Raji (cell line): ENCODE measurements around the gene ITGA1.

Experiments
- POLR2A ChIP-seq: IDR thresholded peaks from 2 replicates; pipeline ENCODE4 v1.6.1; 2011; ENCODE audit warnings: low read depth, low read length, control low read depth; ENCODE audit not compliant: insufficient read depth

The ITGA1 gene

DNA sequence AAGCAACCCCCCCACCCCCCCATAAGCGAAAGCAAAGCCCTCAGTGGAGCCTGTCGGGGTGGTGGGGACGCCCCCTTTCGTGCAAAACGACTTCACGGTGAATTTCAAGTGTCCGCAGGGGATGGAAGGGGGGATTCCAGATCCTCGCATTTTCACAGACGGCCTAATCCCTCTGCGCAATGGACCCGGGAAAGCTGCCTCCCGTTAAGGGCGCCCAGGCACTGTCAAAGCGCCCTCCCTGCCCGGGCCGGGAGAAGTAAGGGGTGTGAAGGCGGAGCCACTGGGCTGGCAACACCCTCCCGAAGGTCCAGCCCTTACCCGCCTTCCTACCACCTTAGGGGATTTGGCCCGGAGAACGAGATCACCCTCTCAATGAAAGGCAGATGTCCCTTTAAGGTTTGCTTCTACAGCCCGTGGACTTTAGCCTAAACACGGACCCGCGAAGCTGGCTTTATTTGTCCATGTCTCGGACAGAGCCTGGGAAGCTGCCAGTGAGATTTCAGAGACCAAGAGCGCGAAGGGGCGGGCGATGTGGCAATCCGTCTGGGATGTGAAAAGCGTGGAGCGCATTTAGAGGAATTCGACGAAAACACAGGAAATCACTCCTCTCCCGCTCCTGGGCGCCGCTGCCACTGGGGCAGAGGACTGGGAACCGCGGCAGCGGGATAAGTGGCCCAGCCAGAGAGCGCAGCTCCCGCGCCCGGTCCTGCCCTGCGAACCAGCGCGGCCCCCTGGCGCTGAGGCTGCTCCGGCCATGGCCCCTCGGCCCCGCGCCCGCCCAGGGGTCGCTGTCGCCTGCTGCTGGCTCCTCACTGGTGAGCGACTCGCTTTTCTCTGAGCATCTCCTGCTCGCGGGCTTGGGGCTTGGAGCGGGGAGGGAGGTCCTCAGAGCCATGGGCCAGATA, at the start of gene ITGA1, which contains the start of gene PELO:
ITGA1 (plus strand) TSS at position 317 of the 905 bp plus-strand sequence; CDS start at position 755, 438 bp downstream.
PELO (plus strand) TSS at position 317 of the 905 bp plus-strand sequence. CDS start 12,479 bp downstream, outside the sequence.
- no peak for TF ChIP-seq POLR2A

DNA sequence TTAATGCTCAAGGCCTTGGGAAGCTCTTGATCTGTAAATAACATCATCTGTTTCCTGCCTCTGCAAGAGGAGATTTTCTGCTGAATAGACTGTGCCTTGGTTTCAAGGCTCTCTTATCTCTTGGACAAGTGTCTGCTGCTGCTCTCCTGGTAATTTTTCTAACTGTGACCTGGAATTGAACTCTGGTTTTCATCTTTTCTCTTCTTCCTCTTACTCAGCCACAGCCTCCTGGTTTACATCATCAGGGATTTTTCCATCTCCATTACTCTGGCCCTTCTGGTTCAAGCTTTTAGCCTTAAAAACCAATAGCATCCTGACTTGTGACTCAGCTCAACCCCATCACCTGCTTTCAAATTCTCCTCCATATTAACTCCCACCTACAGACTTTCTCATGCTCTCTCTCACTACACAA, 49.6 kb upstream of the ITGA1 start:
- TF ChIP-seq POLR2A = no peak

DNA sequence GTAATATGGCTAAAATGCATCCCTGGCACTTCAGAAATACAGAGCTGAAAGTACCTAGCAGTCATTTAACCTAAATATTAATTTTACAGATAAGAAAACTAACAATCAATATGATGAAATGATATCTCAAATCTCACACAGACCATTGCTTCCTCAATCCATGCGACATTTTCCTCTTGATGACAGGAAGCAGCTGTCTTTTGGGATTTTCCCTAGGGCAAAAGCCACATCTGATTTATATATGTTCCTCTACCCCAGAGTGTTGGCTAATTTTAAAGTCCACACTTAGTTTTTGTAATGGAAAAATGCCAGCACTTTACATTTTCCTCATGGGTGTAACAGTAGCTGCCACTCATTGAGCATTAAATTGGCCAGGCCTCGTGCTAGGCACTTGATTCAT, 47.7 kb upstream of the ITGA1 start:
- TF ChIP-seq POLR2A = no peak

DNA sequence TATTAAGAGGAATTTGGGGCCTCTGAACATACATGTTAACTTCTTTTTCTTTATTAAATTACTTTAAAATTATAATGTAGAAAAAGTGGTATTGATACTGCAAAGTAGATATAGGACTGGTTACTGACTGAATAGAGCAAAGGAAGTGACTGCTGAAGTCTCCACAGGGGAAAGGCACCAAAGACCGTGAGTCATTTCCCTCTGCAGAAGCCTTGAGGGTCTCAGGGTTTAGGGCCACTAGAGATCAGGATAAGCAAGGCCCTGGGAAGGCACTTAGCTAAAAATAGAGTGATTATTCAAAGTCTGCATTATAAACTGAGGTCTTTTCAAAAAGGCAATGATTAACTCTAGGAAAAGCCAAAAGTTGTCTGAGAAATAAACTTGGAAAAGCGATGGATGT, 44.7 kb upstream of the ITGA1 start:
- TF ChIP-seq POLR2A = no peak

DNA sequence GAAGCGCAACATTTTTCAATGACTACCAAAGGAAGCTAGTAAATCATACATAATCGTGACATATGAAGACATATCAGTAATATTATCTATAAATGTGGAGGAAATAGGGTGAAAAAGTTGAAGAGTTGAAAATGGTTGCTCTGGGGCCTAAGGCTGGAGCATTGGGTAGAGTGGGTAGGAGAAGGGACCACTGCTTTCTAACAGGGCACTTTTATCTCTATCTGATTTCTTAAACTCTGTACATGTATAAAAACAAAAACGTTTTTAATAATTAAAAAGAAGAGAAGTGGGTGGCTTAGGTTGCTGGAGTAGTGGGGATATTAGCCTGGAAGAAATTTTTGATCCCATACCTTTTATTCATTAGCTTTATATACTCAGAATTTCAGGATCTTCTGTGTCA, 44.2 kb upstream of the ITGA1 start:
- no peak for TF ChIP-seq POLR2A

DNA sequence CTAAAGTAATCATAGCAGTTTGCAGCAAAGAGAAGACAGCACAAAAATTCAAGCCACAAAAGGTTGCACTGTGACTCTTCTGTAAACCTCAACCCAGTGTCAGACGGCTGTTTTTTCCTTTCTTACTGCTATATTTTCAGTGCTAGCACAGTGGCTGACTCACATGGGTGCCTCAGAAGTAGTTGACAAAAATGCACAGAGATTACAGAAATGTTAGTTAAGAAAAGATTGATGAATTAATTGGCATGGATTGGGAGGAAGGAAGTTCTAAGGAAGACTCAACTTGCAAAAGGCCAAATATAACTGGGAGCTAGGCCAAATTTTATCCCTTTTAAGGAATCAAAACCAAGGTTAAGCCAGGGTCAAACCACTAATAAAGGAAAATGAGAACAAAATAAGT, 43.7 kb upstream of the ITGA1 start:
- no peak for TF ChIP-seq POLR2A

DNA sequence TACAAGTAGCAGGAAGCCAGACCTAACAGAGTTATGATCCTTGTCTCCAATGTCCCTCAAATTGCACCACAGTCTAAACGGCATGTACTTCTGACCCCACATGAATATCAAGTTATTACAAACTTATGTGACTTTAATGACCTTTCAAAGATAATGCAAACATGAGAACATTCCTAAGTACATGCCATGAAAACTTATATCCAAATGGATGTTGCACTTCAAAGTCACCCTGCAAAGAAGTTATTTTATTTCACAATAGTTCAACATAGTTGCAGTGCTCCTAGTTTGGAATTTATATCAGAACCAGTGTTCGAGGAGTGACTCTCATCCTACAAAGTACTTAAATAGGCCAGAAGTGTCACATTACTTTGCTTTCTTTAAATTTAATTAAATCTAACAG, 41.2 kb upstream of the ITGA1 start:
- no peak for TF ChIP-seq POLR2A

DNA sequence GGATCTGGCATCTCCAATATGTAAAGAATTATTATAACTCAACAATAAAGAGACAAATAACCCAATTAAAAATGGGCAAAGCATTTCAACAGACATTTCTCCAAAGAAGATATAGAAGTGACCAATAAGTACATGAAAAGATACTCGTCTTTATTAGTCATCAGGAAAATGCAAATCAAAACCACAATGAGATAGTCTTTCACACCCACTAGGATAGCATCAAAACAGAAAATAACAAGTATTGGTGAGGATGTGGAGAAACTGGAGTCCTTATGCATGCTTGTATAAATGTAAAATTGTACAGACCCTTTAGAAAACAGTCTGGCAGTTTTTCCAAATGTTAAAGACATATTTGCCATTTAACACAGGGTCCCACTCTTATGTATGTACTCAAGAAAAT, 39.1 kb upstream of the ITGA1 start:
- TF ChIP-seq POLR2A = no peak

DNA sequence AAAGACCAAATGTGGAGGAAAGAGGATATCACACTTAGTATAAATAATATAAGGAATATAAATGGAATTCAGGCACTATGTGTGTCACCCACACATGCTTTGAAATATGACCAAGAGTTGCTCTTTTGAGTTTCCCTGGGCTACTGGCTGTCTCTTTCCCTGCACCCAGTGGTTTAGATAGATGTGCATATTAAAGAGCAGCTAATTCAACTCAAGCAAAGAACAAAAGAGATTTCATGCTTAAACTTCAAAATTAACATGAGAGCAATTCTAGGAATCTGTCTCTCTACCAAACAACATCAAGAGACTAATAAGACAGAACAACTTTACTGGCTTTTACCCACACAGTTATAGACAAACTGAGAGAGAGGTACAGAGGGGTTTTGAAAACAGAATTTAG, 38.0 kb upstream of the ITGA1 start:
- TF ChIP-seq POLR2A = no peak

DNA sequence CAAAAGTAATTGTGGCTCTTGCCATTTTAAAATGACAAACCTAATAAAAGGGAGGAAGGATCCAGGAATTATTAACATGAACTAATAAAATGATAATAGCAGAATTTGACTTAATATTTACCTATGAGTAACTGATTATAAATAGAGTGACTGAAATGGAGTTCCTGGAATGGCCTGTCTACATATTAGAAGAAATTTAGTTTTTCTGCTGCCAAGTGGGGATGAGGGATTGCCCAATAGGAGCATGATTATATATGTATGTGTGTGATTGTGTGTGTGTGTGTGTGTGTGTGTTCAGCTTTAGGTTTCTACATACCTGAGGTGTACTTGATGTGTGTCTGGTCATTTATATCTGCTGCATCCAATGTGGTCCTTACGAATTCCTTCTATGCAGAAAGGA, 36.6 kb upstream of the ITGA1 start:
- no peak for TF ChIP-seq POLR2A

DNA sequence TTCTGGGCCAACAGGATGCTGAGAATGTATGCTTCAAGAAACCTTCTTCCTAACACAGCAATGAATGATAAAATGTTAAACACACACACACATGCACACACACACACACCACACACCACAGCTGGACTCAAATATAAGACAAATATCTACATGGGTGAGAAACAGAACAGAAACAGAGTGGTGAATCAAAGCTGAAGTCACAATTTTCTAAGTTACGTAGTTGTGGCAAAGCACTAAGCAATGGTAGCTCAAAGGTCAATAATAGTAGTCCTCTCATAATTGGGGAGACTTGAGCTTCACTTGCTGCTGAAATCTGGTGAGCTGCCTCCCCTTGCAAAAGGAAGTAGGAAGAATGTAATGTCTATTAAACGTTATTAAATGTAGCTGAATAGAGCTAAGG, 33.7 kb upstream of the ITGA1 start:
- TF ChIP-seq POLR2A = no peak

DNA sequence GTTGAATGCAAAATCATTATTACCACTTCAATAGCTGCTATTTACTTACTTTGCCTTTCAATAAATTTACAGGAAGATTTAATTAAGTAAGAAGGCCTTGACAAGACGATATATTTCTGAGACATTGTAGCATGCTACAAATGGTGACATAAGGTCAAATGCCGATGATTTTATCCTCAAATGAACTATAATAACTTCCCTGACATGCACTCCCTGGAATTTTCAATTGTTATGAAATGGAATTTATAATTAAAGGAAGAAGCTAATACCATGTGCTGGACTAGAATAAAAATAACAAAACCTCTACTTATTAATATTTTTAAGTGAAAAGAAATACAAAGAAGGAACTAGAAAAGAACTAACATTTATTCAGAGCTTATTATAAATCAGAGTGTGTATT, 30.2 kb upstream of the ITGA1 start:
- no peak for TF ChIP-seq POLR2A

DNA sequence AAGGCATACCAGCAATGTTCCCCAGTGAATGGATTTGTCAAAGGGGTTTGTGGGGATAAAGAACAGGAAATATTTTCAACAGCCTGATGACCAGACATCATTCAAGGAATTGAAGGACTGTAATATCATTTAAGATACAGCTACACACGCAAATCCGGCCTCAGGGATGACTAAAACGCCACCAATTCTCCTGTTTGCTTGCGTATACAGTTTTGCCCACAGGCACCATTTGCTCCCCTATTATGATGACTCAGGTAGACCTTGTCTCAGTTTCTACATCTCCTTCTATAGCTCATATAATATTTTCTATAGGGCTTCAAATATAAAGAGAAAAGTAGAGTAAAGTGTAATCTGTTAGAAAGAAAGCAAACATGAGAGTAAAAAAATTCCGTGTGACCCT, 29.7 kb upstream of the ITGA1 start:
- TF ChIP-seq POLR2A = no peak

DNA sequence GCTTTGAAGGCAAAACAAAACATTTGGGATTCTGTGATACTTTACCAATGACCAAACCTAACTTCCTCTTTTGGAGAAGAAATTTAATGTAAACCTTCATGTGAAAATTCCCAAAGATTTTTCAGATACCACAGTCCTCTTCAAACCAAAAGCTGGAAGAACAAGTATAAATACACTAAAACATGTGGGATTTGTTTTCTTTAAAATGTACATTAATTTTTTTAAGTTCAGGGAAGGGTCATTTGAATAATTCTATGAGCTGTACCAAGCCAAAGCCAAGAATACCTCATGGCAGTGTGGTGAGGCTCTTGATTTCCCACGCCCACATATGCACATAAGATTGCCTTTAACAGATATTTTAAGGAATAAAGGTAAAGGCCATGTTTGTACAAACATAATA, 28.4 kb upstream of the ITGA1 start:
- no peak for TF ChIP-seq POLR2A

DNA sequence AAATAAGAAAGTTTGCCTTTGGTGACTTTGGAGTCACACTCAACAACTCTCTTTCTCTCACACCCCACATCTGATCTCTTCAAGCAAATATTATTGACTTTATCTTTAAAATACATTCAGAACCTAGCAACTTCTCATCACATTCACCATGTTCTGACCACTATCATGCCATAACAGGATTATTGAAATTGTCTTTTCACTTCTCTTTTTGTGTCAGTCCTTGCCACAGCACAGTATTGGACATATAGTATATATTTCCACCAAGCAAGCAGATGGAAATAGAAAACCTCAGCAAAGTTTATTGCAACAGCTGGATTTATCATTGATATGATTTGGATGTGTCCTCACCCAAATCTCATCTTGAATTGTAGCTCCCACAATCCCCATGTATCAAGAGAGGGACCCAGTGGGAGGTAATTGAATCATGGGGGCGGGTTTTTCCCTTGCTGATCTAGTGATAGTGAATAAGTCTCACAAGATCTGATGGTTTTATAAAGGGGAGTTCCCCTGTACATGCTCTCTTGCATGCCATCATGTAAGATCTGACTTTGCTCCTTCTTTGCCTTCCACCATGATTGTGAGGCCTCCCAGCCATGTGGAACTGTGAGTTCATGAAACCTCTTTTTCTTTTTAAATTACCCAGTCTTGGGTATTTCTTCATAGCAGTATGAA, 26.9 kb upstream of the ITGA1 start:
- TF ChIP-seq POLR2A = no peak

DNA sequence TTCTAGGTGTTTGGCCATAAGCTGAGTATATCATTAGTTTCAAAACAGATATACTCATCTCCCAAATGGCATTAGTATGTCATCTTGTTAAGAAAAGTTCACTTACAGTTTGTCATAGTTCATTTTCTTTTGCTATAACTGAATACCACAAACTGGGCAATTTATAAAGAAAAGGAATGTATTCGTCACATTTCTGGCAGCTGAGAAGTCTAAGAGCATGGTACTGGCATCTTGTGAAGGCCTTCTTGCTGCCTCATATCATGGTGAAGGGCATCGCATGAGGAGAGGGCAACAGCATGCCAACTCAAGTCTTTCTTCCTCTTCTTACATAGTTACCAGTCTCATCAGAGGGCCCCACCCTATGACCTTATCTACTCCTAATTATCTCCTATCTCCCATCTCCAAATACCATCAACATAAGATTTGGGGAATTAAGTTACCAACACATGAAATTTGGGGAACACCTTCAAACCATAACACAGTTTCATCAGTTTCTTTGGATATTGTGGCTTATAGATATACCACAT, 20.4 kb upstream of the ITGA1 start:
- TF ChIP-seq POLR2A = no peak

DNA sequence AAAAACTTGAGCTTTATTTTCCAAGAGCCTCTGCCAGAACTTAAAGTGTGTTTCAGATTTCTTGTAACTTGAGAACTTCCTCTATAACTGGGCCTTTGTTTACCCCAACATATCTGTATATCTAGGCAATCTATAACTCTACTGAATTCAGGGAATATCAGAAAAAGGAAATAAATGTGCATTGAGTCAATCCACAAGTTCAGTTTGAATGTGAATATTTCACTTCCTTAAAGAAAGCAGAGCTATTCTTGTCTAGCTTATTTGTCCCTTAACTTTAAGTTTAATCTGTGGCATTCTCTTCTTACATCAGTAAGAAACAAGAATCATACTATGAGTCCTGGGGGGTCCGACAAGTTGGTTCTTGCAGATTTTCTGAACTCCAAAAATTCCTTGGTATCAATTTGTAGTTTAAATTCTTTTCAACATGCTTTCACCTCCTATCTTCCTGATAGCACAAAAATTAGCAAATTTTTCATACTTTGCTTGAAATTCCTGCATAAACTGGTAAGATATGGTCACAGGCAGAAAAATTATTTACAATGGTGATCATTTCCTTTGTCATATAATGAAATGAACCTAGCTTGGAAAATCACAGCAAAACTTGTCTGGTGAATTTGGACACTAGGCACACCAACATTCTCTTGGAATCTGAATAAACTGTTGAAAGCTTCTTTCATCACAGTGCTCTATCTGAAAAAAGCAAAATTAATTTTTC, 19.8 kb upstream of the ITGA1 start:
- TF ChIP-seq POLR2A = no peak
